ENCODE measurements around the gene HDAC11. TPM values are rescaled to one million over a fixed set of nuclear protein-coding genes. Genes with fewer than 3 reads are reported as not detected.

Gene HDAC11
- total RNA-seq, 1 experiment from 2014 or later, result 12.0 TPM

- ChIA-PET POLR2A (no interaction called here), CTCF (interaction anchor here (0.7 to 1.4 kb wide), 8 partner anchors 9 to 121 kb away, joined by 3 to 10 read pairs (median 4); no protein-coding TSS in a partner anchor)
- ATAC-seq (peak; percentile 50), DNase-seq (ENCODE audit: low spot score) (no peak)
- H3K36me3 Mint-ChIP-seq, result no peaks in the 10 kb centered on the region
- no peaks in the 10 kb centered on the region; the same call in 1 of the 2 replicates for H3K27me3 Mint-ChIP-seq (ENCODE audit: low read depth)
- H3K4me3 Mint-ChIP-seq, result no peak overlapping the region
- no peak for TF ChIP-seq FOXJ3 (CRISPR knock-in tag; IDR thresholded peaks at IDR 0.05; ENCODE audit: borderline replicate concordance)
- TF ChIP-seq KAT7 (CRISPR knock-in tag; IDR thresholded peaks at IDR 0.05; ENCODE audit: borderline replicate concordance), result no peak
- H3K4me1 Mint-ChIP-seq, result peaks cover 16% of the 10 kb centered on the region
- H3K9me3 Mint-ChIP-seq, result peaks cover 14% of the 10 kb centered on the region
- H3K27ac Mint-ChIP-seq, result peak overlapping the region; percentile 44; the same call in 1 of the 2 replicates
Measured at GRCh38 chr3:13536832-13537231, 56.7 kb downstream of the HDAC11 start.

DNA sequence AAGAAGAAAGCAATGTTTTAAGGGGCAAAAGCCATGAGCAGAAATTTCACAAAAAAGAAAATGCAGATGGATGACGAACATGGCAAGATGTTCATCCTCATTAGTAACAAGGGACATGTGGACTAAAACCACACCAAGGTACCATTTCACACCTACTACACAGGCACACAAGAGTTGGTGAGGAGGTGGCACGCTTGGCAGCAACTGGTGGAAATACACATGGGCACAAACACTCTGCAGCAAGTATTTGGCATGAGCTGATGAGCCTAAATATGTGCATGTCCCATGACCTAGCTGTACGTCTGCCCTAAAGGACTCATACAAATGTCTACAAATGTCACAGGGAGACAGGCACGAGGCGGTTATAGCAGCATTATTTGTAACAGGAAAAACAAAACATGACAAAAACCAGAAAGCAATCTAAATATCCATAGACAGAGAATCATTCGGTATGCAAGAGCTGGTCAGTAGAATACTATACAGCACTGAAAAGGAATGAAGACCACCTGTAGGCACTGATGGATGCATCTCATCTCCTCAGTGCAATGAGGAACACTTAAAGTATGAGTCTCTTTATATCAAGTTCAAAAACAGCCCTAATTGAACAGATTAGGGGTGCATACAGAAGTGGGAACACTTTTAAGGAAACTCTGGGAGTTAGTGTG is 57.3 kb downstream of the HDAC11 start:
- Mint-ChIP-seq H3K27ac (no peak overlapping the region), H3K36me3 (peaks cover 4% of the 10 kb centered on the region; the same call in 1 of the 2 replicates), H3K4me3 (no peak overlapping the region), H3K27me3 (ENCODE audit: low read depth) (no peaks in the 10 kb centered on the region; the same call in 1 of the 2 replicates), H3K4me1 (peaks cover 16% of the 10 kb centered on the region), H3K9me3 (peaks cover 19% of the 10 kb centered on the region)
- ChIA-PET POLR2A (no interaction called here), CTCF (interaction anchor here (1.1 to 1.4 kb wide), 4 partner anchors 9 to 111 kb away, joined by 3 to 10 read pairs (median 6); no protein-coding TSS in a partner anchor)
- no peak for ATAC-seq
- DNase-seq (ENCODE audit: low spot score), result no peak
- TF ChIP-seq, protein P1, sequence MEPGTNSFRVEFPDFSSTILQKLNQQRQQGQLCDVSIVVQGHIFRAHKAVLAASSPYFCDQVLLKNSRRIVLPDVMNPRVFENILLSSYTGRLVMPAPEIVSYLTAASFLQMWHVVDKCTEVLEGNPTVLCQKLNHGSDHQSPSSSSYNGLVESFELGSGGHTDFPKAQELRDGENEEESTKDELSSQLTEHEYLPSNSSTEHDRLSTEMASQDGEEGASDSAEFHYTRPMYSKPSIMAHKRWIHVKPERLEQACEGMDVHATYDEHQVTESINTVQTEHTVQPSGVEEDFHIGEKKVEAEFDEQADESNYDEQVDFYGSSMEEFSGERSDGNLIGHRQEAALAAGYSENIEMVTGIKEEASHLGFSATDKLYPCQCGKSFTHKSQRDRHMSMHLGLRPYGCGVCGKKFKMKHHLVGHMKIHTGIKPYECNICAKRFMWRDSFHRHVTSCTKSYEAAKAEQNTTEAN (CRISPR knock-in tag; IDR thresholded peaks at IDR 0.05), result no peak
- TF ChIP-seq NFATC4 (CRISPR knock-in tag; IDR thresholded peaks at IDR 0.05), result no peak
- no peak for TF ChIP-seq SMAD3 (CRISPR knock-in tag; IDR thresholded peaks at IDR 0.05; ENCODE audit: borderline replicate concordance)
- TF ChIP-seq GRHL2 (CRISPR knock-in tag; IDR thresholded peaks at IDR 0.05; ENCODE audit: insufficient replicate concordance, severe bottlenecking), result no peak
- TF ChIP-seq, protein P2, sequence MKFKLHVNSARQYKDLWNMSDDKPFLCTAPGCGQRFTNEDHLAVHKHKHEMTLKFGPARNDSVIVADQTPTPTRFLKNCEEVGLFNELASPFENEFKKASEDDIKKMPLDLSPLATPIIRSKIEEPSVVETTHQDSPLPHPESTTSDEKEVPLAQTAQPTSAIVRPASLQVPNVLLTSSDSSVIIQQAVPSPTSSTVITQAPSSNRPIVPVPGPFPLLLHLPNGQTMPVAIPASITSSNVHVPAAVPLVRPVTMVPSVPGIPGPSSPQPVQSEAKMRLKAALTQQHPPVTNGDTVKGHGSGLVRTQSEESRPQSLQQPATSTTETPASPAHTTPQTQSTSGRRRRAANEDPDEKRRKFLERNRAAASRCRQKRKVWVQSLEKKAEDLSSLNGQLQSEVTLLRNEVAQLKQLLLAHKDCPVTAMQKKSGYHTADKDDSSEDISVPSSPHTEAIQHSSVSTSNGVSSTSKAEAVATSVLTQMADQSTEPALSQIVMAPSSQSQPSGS (CRISPR knock-in tag; IDR thresholded peaks at IDR 0.05; ENCODE audit: borderline replicate concordance, low read depth), result no peak
- no peak for TF ChIP-seq RELA (CRISPR knock-in tag; IDR thresholded peaks at IDR 0.05; ENCODE audit: borderline replicate concordance)
- TF ChIP-seq JUN (CRISPR knock-in tag; IDR thresholded peaks at IDR 0.05), result no peak
- TF ChIP-seq, protein P3, sequence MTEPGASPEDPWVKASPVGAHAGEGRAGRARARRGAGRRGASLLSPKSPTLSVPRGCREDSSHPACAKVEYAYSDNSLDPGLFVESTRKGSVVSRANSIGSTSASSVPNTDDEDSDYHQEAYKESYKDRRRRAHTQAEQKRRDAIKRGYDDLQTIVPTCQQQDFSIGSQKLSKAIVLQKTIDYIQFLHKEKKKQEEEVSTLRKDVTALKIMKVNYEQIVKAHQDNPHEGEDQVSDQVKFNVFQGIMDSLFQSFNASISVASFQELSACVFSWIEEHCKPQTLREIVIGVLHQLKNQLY (CRISPR knock-in tag; IDR thresholded peaks at IDR 0.05), result no peak
- no peak for TF ChIP-seq FOXK1 (CRISPR knock-in tag; IDR thresholded peaks at IDR 0.05)
- no peak for TF ChIP-seq NFE2L1 (CRISPR knock-in tag; IDR thresholded peaks at IDR 0.05)
- TF ChIP-seq, protein P4, sequence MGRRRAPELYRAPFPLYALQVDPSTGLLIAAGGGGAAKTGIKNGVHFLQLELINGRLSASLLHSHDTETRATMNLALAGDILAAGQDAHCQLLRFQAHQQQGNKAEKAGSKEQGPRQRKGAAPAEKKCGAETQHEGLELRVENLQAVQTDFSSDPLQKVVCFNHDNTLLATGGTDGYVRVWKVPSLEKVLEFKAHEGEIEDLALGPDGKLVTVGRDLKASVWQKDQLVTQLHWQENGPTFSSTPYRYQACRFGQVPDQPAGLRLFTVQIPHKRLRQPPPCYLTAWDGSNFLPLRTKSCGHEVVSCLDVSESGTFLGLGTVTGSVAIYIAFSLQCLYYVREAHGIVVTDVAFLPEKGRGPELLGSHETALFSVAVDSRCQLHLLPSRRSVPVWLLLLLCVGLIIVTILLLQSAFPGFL (CRISPR knock-in tag; IDR thresholded peaks at IDR 0.05; ENCODE audit: borderline replicate concordance), result no peak
- TF ChIP-seq TEAD4 (CRISPR knock-in tag; IDR thresholded peaks at IDR 0.05), result no peak
- no peak for TF ChIP-seq ZNF425 (CRISPR knock-in tag; conservative IDR thresholded peaks at IDR 0.05)
- TF ChIP-seq PRRX2 (CRISPR knock-in tag; IDR thresholded peaks at IDR 0.05), result no peak
- TF ChIP-seq MAX (CRISPR knock-in tag; IDR thresholded peaks at IDR 0.05), result no peak
